Measurements from ENCODE around the gene PTPRO.

Gene PTPRO

GRCh38 chr12:15495746-15496145 lies 173.4 kb downstream of the PTPRO start:
- no peaks in the 10 kb centered on the region for H3K27me3 ChIP-seq
- no peaks in the 10 kb centered on the region; the same call in 1 of the 2 replicates for H3K36me3 ChIP-seq
- DNase-seq, result no peak
- H3K4me1 ChIP-seq, result peaks cover 4% of the 10 kb centered on the region; the same call in 1 of the 2 replicates
- TF ChIP-seq CTCF (IDR thresholded peaks at IDR 0.05; ENCODE audit: low read depth, low read length), result no peak
- H3K4me3 ChIP-seq (ENCODE audit: low read depth, low read length), result no peak overlapping the region
- H3K9me3 ChIP-seq, result no peaks in the 10 kb centered on the region

- Histone ChIP-seq H3K9me3 (no peaks in the 10 kb centered on the region), H3K4me1 (no peaks in the 10 kb centered on the region), H3K36me3 (no peaks in the 10 kb centered on the region; the same call in 1 of the 2 replicates), H3K4me3 (ENCODE audit: low read depth, low read length) (no peak overlapping the region), H3K27me3 (no peaks in the 10 kb centered on the region)
- TF ChIP-seq CTCF (IDR thresholded peaks at IDR 0.05; ENCODE audit: low read depth, low read length), result no peak
- no peak for DNase-seq
Observed at GRCh38 chr12:15496738-15497137, 174.4 kb downstream of the PTPRO start.

- no peak overlapping the region for H3K4me3 ChIP-seq (ENCODE audit: low read depth, low read length)
- no peak for DNase-seq
Observed at GRCh38 chr12:15497671-15498292, 175.5 kb downstream of the PTPRO start.

GRCh38 chr12:15502211-15502610 lies 179.9 kb downstream of the PTPRO start:
- Histone ChIP-seq H3K27me3 (no peaks in the 10 kb centered on the region), H3K4me1 (no peaks in the 10 kb centered on the region), H3K9me3 (no peaks in the 10 kb centered on the region), H3K4me3 (ENCODE audit: low read depth, low read length) (no peak overlapping the region), H3K36me3 (no peaks in the 10 kb centered on the region)
- DNase-seq, result no peak
- no peak for TF ChIP-seq CTCF (IDR thresholded peaks at IDR 0.05; ENCODE audit: low read depth, low read length)

More at GRCh38 chr12:15497671-15498292, 175.5 kb downstream of the PTPRO start:
- no peak for TF ChIP-seq CTCF (IDR thresholded peaks at IDR 0.05; ENCODE audit: low read depth, low read length)
- no peaks in the 10 kb centered on the region for H3K27me3 ChIP-seq
- no peaks in the 10 kb centered on the region; the same call in 1 of the 2 replicates for H3K36me3 ChIP-seq
- no peaks in the 10 kb centered on the region for H3K4me1 ChIP-seq
- no peaks in the 10 kb centered on the region for H3K9me3 ChIP-seq

GRCh38 chr12:15505616-15506015 lies 183.3 kb downstream of the PTPRO start:
- no peaks in the 10 kb centered on the region for H3K9me3 ChIP-seq
- no peak for DNase-seq
- H3K36me3 ChIP-seq, result no peaks in the 10 kb centered on the region; the same call in 1 of the 2 replicates
- no peak for TF ChIP-seq CTCF (IDR thresholded peaks at IDR 0.05; ENCODE audit: low read depth, low read length)
- H3K27me3 ChIP-seq, result no peaks in the 10 kb centered on the region
- no peaks in the 10 kb centered on the region for H3K4me1 ChIP-seq
- no peak overlapping the region for H3K4me3 ChIP-seq (ENCODE audit: low read depth, low read length)

GRCh38 chr12:15515010-15515409 lies 192.7 kb downstream of the PTPRO start:
- TF ChIP-seq CTCF (IDR thresholded peaks at IDR 0.05; ENCODE audit: low read depth, low read length), result no peak
- Histone ChIP-seq H3K36me3 (peaks cover 6% of the 10 kb centered on the region), H3K9me3 (no peaks in the 10 kb centered on the region), H3K4me3 (ENCODE audit: low read depth, low read length) (no peak overlapping the region), H3K4me1 (no peaks in the 10 kb centered on the region; the same call in 1 of the 2 replicates), H3K27me3 (no peaks in the 10 kb centered on the region)
- no peak for DNase-seq

Measured in BE2C (cell line).